ENCODE results near the gene G0S2.

G0S2 gene

DNA sequence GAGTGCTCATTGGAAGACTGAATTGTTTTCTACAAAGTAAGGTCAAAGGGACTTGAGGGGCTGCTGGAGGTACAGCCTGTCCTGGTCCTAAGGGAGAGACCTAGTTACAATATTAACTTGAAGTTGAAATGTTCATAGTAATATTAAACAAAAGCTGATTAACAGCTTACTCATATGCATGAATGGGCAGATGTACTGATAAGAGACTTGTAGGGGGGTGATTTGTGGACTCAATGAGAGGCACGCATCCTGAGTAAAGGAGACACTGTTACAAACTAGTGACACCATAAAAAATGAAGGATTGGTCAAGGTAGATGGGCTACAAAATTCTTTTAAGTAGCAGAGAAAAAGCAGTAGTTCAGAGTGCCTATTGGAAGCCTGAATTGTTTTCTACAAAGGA, 32.1 kb downstream of the G0S2 start:
- H3K4me1 ChIP-seq (ENCODE audit: control insufficient read depth, low read length), result no peaks in the 10 kb centered on the region
- peaks cover 8% of the 10 kb centered on the region; the same call in 1 of the 2 replicates for H3K27me3 ChIP-seq (ENCODE audit: control insufficient read depth, low read length)
- H3K4me3 ChIP-seq (ENCODE audit: low read length), result no peak overlapping the region
- no peaks in the 10 kb centered on the region for H3K79me2 ChIP-seq (ENCODE audit: control insufficient read depth, low read length)
- TF ChIP-seq, protein P1, sequence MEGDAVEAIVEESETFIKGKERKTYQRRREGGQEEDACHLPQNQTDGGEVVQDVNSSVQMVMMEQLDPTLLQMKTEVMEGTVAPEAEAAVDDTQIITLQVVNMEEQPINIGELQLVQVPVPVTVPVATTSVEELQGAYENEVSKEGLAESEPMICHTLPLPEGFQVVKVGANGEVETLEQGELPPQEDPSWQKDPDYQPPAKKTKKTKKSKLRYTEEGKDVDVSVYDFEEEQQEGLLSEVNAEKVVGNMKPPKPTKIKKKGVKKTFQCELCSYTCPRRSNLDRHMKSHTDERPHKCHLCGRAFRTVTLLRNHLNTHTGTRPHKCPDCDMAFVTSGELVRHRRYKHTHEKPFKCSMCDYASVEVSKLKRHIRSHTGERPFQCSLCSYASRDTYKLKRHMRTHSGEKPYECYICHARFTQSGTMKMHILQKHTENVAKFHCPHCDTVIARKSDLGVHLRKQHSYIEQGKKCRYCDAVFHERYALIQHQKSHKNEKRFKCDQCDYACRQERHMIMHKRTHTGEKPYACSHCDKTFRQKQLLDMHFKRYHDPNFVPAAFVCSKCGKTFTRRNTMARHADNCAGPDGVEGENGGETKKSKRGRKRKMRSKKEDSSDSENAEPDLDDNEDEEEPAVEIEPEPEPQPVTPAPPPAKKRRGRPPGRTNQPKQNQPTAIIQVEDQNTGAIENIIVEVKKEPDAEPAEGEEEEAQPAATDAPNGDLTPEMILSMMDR (IDR thresholded peaks at IDR 0.05; ENCODE audit: low read depth, low read length, poor library complexity, severe bottlenecking), result no peak
- TF ChIP-seq EZH2phosphoT487 (IDR thresholded peaks at IDR 0.05; ENCODE audit: borderline replicate concordance, low read length), result no peak
- H3K36me3 ChIP-seq (ENCODE audit: control insufficient read depth, low read length), result no peaks in the 10 kb centered on the region
- no peak overlapping the region for H3K27ac ChIP-seq (ENCODE audit: low read depth, low read length)
- no peaks in the 10 kb centered on the region for H3F3A ChIP-seq (ENCODE audit: control insufficient read depth, insufficient read depth)
- H3K9me3 ChIP-seq (ENCODE audit: control insufficient read depth, insufficient read depth, low read length), result no peaks in the 10 kb centered on the region
- H3K9me2 ChIP-seq (replicated peaks; ENCODE audit: control insufficient read depth, low read length), result no peaks in the 10 kb centered on the region
- H4K20me1 ChIP-seq (ENCODE audit: control insufficient read depth, insufficient read depth, low read depth, low read length), result no peaks in the 10 kb centered on the region
- H3K4me2 ChIP-seq (ENCODE audit: low read length), result no peak overlapping the region

DNA sequence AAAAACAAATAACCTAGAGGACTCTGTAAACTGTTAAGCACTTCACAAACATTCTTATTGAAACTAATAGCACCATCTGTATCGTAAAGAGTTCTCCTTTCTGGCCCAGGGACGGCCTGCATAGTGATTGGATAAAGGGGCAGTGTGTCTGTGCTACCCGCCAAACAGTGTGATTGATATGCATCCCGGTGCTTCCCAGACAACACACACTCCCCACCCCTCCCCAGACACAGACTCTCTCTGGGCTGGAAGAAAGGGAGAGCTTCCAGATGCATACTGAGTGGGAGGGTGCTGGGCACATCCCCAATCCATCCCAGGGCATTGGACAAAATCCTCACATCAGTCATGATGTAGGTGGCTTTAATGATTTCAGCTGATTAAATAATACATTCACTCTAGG, 33.1 kb downstream of the G0S2 start:
- no peaks in the 10 kb centered on the region for H3K9me2 ChIP-seq (replicated peaks; ENCODE audit: control insufficient read depth, low read length)
- H4K20me1 ChIP-seq (ENCODE audit: control insufficient read depth, insufficient read depth, low read depth, low read length), result no peaks in the 10 kb centered on the region
- H3K4me3 ChIP-seq (ENCODE audit: low read length), result no peak overlapping the region
- no peaks in the 10 kb centered on the region for H3K4me1 ChIP-seq (ENCODE audit: control insufficient read depth, low read length)
- H3K79me2 ChIP-seq (ENCODE audit: control insufficient read depth, low read length), result no peaks in the 10 kb centered on the region
- H3K27me3 ChIP-seq (ENCODE audit: control insufficient read depth, low read length), result peaks cover 8% of the 10 kb centered on the region; the same call in 1 of the 2 replicates
- H3K4me2 ChIP-seq (ENCODE audit: low read length), result no peak overlapping the region
- TF ChIP-seq, protein P1 (IDR thresholded peaks at IDR 0.05; ENCODE audit: low read depth, low read length, poor library complexity, severe bottlenecking), result no peak
- TF ChIP-seq EZH2phosphoT487 (IDR thresholded peaks at IDR 0.05; ENCODE audit: borderline replicate concordance, low read length), result no peak
- no peaks in the 10 kb centered on the region for H3K36me3 ChIP-seq (ENCODE audit: control insufficient read depth, low read length)
- H3K27ac ChIP-seq (ENCODE audit: low read depth, low read length), result no peak overlapping the region
- no peaks in the 10 kb centered on the region for H3K9me3 ChIP-seq (ENCODE audit: control insufficient read depth, insufficient read depth, low read length)
- no peaks in the 10 kb centered on the region for H3F3A ChIP-seq (ENCODE audit: control insufficient read depth, insufficient read depth)

DNA sequence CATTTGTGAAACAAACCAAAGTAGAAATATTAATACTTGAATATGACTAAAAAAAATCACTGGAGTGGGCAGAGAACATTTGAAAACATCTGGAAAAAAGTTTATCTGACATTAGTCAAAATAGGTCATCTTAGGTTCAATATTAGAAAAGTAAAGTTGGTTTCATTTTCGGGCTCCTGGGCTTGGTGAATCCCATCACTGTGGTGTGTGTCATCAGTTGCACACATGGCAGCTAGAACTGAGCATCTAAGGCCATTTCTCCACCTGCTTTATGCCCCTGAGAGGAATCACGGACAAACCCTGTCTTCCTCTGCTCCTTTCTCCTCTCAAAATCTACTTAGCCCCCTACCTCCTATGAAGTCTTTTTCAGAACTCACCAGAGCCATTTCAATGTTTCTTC, 34.9 kb downstream of the G0S2 start:
- H3K4me1 ChIP-seq (ENCODE audit: control insufficient read depth, low read length), result no peaks in the 10 kb centered on the region
- H3K27ac ChIP-seq (ENCODE audit: low read depth, low read length), result no peak overlapping the region
- H3K79me2 ChIP-seq (ENCODE audit: control insufficient read depth, low read length), result no peaks in the 10 kb centered on the region
- no peak for TF ChIP-seq EZH2phosphoT487 (IDR thresholded peaks at IDR 0.05; ENCODE audit: borderline replicate concordance, low read length)
- TF ChIP-seq, protein P1 (IDR thresholded peaks at IDR 0.05; ENCODE audit: low read depth, low read length, poor library complexity, severe bottlenecking), result no peak
- no peaks in the 10 kb centered on the region for H4K20me1 ChIP-seq (ENCODE audit: control insufficient read depth, insufficient read depth, low read depth, low read length)
- 0 out of 2 replicates have a peak, but pooled peaks cover 5% of the 10 kb centered on the region for H3K27me3 ChIP-seq (ENCODE audit: control insufficient read depth, low read length)
- H3K36me3 ChIP-seq (ENCODE audit: control insufficient read depth, low read length), result no peaks in the 10 kb centered on the region
- H3K4me2 ChIP-seq (ENCODE audit: low read length), result no peak overlapping the region
- H3K4me3 ChIP-seq (ENCODE audit: low read length), result no peak overlapping the region
- no peaks in the 10 kb centered on the region for H3K9me3 ChIP-seq (ENCODE audit: control insufficient read depth, insufficient read depth, low read length)
- no peaks in the 10 kb centered on the region for H3K9me2 ChIP-seq (replicated peaks; ENCODE audit: control insufficient read depth, low read length)
- H3F3A ChIP-seq (ENCODE audit: control insufficient read depth, insufficient read depth), result no peaks in the 10 kb centered on the region
